Activated CD4-positive, alpha-beta T cell treated with anti-CD3 and anti-CD28 coated beads, Interleukin-2, amount 50 U/mL, for 16 hours (primary cell): ENCODE data around the gene PRMT7.

Experiments
- DNase-seq: peaks from one replicate; pipeline ENCODE4 v3.0.0-alpha.2; 2020

The PRMT7 gene, protein sequence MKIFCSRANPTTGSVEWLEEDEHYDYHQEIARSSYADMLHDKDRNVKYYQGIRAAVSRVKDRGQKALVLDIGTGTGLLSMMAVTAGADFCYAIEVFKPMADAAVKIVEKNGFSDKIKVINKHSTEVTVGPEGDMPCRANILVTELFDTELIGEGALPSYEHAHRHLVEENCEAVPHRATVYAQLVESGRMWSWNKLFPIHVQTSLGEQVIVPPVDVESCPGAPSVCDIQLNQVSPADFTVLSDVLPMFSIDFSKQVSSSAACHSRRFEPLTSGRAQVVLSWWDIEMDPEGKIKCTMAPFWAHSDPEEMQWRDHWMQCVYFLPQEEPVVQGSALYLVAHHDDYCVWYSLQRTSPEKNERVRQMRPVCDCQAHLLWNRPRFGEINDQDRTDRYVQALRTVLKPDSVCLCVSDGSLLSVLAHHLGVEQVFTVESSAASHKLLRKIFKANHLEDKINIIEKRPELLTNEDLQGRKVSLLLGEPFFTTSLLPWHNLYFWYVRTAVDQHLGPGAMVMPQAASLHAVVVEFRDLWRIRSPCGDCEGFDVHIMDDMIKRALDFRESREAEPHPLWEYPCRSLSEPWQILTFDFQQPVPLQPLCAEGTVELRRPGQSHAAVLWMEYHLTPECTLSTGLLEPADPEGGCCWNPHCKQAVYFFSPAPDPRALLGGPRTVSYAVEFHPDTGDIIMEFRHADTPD

DNA sequence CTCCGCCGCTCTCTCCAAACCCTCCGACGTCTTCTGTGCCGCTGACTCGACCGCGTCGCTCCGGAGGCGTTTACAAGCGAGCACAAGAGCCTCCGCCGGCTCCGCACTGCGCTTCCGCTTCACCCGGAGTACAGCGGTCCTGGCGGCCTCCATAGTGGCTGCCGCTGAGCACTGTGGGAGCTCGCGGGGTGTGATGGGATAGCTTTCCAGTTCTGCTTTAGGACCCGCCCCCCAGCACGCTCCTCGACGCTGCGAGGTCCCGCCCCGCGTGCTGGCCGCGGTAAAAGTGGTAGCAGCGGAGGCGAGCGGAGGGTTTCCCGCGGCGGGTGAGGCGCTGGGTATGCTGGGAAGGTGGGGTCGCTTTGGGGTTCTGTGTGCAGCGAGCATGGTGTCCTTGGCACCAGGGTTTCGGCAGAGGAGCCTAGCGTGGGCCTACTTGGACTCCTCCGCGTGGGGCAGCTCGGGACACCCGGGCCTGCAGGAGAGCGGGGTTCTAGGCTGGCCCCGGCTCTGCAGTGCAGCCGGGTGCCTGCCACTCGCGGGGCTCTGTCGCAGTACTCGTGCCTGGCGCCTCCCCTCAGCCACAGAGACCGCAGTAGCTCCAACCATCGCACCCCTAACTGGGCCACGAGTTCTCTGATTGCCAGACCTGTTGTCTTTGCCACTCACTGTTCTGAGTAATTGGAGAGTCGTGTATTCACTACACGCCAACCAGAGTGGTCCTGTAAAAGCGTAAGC, at the start of gene PRMT7, which contains the start of gene SLC7A6OS:
TSS of gene PRMT7 (plus strand) at position 246 of the 738 bp plus-strand sequence. CDS start 4,961 bp downstream, outside the sequence.
TSS of gene SLC7A6OS (minus strand) at position 173 of the 738 bp plus-strand sequence. CDS start at position 153, 20 bp downstream.
- DNase-seq, result peak; percentile 95

- no peak for DNase-seq
Measured at GRCh38 chr16:68263559-68264127, 47.2 kb upstream of the PRMT7 start.

DNA sequence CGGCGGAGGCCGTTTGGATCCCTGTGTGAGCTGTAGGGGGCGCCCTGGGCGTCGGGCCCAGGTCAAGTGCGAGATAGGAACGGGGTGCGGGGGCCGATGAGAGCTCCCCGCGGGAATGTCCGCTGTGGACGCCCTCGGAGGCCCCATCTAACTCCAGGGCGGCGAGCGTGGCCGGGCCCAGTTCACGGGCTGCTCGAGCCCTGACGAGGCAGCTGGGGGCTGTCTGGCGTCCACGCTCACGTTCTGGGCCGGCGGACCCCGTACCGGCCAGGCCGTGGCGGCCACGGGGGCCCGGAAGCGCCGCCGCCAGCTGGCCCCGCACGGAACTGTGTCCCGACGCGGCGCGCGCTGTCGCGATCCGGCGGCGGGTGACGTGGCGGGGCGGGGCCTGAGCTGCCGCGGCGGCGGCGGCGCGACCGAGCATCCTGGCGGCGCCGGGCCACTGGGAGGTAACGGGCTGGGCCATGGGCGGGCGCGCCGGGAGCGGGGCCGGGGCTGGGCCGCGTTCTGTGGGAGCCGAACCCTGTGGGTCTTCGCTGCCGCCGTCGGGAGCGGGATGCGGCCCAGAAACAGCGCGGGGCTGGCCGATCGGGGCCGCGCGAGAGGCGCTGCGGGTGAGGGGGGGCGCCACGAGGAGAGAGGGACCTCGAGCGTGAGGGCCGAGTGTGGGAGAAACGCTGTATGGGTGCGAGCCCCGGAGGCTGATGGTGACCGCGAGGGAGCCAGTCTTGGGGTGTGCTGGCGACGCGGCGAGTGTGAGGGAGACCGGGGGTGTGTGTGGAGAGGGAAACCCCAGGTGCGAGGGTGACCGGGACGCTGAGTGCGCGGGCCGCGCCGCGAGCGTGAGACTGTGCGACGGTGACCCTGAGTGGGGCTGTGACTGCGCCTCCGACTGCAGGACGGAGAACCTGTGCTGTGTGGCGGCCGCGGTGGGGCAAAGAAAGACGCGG, 46.4 kb upstream of the PRMT7 start, which contains the start of gene SLC7A6:
TSS of gene SLC7A6 (plus strand) at position 399 of the 950 bp plus-strand sequence. CDS start 10,201 bp downstream, outside the sequence.
- DNase-seq, result peak; percentile 87

GRCh38 chr16:68265078-68265920, 45.5 kb upstream of the PRMT7 start:
- peak; percentile 63 for DNase-seq

- no peak for DNase-seq
Measured at GRCh38 chr16:68267612-68268405, 43.0 kb upstream of the PRMT7 start.

- DNase-seq, result no peak
Measured at GRCh38 chr16:68269793-68270192, 41.0 kb upstream of the PRMT7 start.

- DNase-seq, result no peak
Measured at GRCh38 chr16:68270353-68270752, 40.5 kb upstream of the PRMT7 start.

- DNase-seq, result no peak
Measured at GRCh38 chr16:68272507-68273209, 38.2 kb upstream of the PRMT7 start.

DNA sequence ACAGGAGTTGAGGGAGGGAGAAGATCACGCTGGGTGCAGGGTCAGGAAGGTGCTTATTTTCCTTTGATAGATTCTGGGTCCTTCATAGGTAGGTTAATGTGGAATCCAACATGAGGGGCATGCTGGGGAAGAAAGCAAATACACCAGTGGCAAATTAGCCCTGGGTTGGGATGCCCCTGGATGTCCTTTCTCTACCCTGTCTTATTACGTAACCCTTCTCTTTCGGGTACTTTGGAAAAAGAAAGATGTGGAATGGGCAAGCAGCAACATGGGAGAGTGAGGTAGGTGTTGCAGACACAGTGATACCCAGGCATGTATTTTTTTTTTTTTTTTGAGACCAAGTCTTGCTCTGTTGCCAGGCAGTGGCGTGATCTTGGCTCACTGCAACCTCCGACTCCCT, 37.4 kb upstream of the PRMT7 start:
- DNase-seq, result no peak

GRCh38 chr16:68273896-68274295, 36.9 kb upstream of the PRMT7 start:
- no peak for DNase-seq

- DNase-seq, result no peak
Measured at GRCh38 chr16:68274441-68274840, 36.4 kb upstream of the PRMT7 start.

DNA sequence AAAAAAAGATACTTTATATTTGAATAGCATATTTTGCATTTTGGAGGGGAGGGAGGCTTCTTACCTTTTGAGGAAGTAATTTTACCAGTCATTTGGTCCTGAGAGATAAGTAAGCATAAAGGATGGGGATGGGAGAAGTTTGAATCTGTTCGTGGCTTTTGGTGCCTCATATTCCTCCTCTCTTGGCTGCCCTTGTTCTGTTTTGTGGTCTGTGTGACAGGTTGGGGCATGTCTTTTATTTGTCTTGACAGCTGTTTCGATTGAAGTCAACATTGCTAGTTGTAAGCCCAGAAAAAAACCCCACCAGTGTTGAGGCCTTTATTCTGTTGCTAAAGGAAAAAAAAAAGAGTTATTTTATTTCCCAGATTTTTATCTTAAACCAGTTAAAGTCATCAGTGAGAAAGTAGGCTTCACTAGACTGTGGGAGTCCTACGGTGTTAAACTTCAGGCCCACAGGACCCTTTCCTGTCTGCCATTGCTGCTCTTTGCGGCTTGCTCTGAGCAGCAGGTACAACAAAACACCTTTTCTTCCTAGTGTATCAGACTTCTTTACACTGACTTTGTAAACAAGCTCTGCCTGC, 35.1 kb upstream of the PRMT7 start:
- DNase-seq, result peak; percentile 73

DNA sequence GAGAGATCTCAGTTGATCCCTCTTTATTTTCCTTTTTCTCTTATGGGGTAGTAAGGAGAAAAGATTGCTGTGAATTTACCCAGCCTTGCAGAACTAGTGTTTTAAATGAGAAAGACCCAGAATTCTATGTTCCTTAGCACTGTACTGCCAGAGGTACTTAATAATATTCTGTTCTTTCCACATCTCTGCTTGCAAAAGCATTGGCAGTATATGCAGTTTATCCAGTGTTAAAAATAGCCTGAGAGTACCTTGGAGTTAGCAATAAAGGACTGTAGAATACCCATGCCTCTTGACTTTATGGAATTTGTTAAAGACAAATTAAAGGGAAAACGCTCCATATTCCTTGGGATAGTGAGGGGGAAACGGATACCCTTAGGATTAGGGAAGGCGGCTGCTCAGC, 34.6 kb upstream of the PRMT7 start:
- DNase-seq, result no peak

- DNase-seq, result no peak
Measured at GRCh38 chr16:68279726-68280558, 30.9 kb upstream of the PRMT7 start.

GRCh38 chr16:68281368-68282063, 29.3 kb upstream of the PRMT7 start:
- no peak for DNase-seq

GRCh38 chr16:68282064-68282452, 28.8 kb upstream of the PRMT7 start:
- no peak for DNase-seq

- DNase-seq, result no peak
Measured at GRCh38 chr16:68283346-68283745, 27.5 kb upstream of the PRMT7 start.
